Uterus (tissue), 4 donors: ENCODE data around the gene EPN1. TPM values are rescaled to one million over a fixed set of nuclear protein-coding genes. Genes with fewer than 3 reads are reported as not detected.

ENCODE experiments used
- DNase-seq, 2 donors: peaks; one replicate each; pipeline ENCODE4 v3.0.0-alpha.2; 2019 to 2020
- H3K27ac ChIP-seq, 2 donors: fragments of 200-600 bp; sonication (generic); 1 replicate in 1 of 2; 2 replicates in 1 of 2; pipeline ENCODE4 v1.5.1; 2016 to 2018
- H3K27me3 ChIP-seq, 2 donors: fragments of 200-600 bp; sonication (generic); one replicate each; pipeline ENCODE4 v1.5.1; 2018 to 2019; ENCODE audit warnings: control low read depth in 1 of 2
- H3K36me3 ChIP-seq, 2 donors: fragments of 200-600 bp; sonication (generic); one replicate each; pipeline ENCODE4 v1.5.1; 2019; ENCODE audit warnings: control low read depth in 1 of 2
- H3K4me1 ChIP-seq, 2 donors: fragments of 200-600 bp; sonication (generic); one replicate each; pipeline ENCODE4 v1.5.1; 2018 to 2019; ENCODE audit warnings: control low read depth in 1 of 2
- H3K4me3 ChIP-seq, 2 donors: fragments of 200-600 bp; sonication (generic); 1 replicate in 1 of 2; 2 replicates in 1 of 2; pipeline ENCODE4 v1.5.1; 2018 to 2019; ENCODE audit warnings: mild to moderate bottlenecking in 1 of 2
- H3K9me3 ChIP-seq, 2 donors: fragments of 200-600 bp; sonication (generic); one replicate each; pipeline ENCODE4 v1.5.1; 2019; ENCODE audit warnings: control low read depth in 1 of 2
- POLR2A ChIP-seq, 2 donors: fragments of 450-650 bp; IDR thresholded peaks; one replicate each; pipeline ENCODE4 v1.6.1; 2016; ENCODE audit warnings: antibody characterized with exemption in 2 of 2, mild to moderate bottlenecking in 1 of 2, moderate library complexity in 1 of 2
- intact Hi-C: fragments of 100-400 bp; cut with DNase I; formaldehyde crosslinking; loops from one replicate; pipeline ENCODE4 v1.15.1; 2023; ENCODE audit warnings: low total_unique reads
- total RNA-seq, 4 donors: library from RNA; depleted of rRNA in 3 of 4; stranded (reverse); fragments of >200 nt in 3 of 4; gene quantifications; one replicate each; pipeline versions ENCODE4 v1.1.0 to v1.2.4, GENCODE V29; 2014 to 2023
- TF ChIP-seq, protein P1 (sequence below), 4 experiments: fragments of 200-600 bp in 2 of 4; fragments of 450-650 bp in 2 of 4; sonication (generic) in 2 of 4; IDR thresholded peaks; one replicate each; pipeline ENCODE4 v1.5.1; 2016 to 2019; ENCODE audit warnings: antibody characterized with exemption in 4 of 4, mild to moderate bottlenecking in 2 of 4, moderate library complexity in 1 of 4
- donor health status: DM: yes; HTN: yes; CAD: no.

EPN1 gene
- total RNA-seq, 4 donors from 2014 or later = 27.9 to 88.4 (median 51.7) TPM

DNA sequence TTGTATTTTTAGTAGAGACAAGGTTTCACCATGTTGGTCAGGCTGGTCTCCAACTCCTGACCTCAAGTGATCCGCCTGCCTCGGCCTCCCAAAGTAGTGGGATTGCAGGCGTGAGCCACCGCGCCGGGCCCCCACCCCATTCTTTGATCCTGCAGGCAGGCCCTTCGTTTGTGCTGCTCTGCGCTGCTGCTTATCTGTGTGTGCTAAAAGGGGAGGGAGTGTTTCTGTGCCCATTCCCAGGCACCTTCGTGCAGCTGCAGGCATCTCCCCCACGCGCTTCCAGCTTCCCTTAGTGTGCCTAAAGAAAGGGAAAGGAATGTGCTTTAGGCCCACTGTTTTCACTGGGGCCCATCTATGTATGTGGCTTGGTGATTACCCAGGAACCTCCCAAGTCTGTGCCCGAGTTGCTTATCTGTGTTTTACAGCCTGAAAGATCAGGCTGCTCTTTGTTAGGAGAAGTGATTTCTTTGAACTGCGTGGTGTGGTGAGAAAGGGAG, 27.2 kb downstream of the EPN1 start:
- TF ChIP-seq POLR2A (IDR thresholded peaks at IDR 0.05) = no peak
- TF ChIP-seq, protein P1, sequence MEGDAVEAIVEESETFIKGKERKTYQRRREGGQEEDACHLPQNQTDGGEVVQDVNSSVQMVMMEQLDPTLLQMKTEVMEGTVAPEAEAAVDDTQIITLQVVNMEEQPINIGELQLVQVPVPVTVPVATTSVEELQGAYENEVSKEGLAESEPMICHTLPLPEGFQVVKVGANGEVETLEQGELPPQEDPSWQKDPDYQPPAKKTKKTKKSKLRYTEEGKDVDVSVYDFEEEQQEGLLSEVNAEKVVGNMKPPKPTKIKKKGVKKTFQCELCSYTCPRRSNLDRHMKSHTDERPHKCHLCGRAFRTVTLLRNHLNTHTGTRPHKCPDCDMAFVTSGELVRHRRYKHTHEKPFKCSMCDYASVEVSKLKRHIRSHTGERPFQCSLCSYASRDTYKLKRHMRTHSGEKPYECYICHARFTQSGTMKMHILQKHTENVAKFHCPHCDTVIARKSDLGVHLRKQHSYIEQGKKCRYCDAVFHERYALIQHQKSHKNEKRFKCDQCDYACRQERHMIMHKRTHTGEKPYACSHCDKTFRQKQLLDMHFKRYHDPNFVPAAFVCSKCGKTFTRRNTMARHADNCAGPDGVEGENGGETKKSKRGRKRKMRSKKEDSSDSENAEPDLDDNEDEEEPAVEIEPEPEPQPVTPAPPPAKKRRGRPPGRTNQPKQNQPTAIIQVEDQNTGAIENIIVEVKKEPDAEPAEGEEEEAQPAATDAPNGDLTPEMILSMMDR (IDR thresholded peaks at IDR 0.05) = no peak
- Histone ChIP-seq H3K36me3 (no peaks in the 10 kb centered on the region), H3K27me3 (no peaks in the 10 kb centered on the region), H3K9me3 (no peaks in the 10 kb centered on the region), H3K4me1 (no peaks in the 10 kb centered on the region), H3K27ac (no peak overlapping the region), H3K4me3 (no peak overlapping the region)
- intact Hi-C loops = no loop called here
- no peak for DNase-seq

DNA sequence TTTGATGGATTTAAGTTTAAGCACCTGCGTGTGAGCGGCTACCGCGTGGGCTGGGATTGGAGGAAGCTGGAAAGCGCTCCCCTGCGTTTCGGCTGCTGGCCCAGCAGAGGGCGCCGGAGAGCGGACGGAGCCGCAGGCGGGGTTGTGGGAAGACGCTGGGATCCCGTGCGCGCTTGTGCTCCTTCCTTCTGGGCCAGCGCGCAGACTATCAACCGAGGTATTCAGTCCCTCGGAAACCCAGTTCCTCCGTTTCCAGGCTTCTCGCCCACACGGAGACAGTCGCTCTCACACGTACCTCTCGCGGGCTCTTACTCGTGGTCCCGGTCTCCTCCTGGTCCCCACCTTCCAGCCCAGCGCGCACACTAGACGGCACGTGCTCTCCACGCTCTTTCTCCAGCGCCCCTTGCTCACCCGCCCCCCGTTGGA, 28.8 kb downstream of the EPN1 start:
- no peak for DNase-seq
- intact Hi-C loops = no loop called here
- Histone ChIP-seq H3K27ac (no peak overlapping the region), H3K4me3 (no peak overlapping the region), H3K4me1 (no peaks in the 10 kb centered on the region), H3K36me3 (no peaks in the 10 kb centered on the region), H3K27me3 (no peaks in the 10 kb centered on the region), H3K9me3 (no peaks in the 10 kb centered on the region)
- TF ChIP-seq, protein P1 (IDR thresholded peaks at IDR 0.05) = peak; percentile 56 to 65 (median 62)
- no peak for TF ChIP-seq POLR2A (IDR thresholded peaks at IDR 0.05)

DNA sequence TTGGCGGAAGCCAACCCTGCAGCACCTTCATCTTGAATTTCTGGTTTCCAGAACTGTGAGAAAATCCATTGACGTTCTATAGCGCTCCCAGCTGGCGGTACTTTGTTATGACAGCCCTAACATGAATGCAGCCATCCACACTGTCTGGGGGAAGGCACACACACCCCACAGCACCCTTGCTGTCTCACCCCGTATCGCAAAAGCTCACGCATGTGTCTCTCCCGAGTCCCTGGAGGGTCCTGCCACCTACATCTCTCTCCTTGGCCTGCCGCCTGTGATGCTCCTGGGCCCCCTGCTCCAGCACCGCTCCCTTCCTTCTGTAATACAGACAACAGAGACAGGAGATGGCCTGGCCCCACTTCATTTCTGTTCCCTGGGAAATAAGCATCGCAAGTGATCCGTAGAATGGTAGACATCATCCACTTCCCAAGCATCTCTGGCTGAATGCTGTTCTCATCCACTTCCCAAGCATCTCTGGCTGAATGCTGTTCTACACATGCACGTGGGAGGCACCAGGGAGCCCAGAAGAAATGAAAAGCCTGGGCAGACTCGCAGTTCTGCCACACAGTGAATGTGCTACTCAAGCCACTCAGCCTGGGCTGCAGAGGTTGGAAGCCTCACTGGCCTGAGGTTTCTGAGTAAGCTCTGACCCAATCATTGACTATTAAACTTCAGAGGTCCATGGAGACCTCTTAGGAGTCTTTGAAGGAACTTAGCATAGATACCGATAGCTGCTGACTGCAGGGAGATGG, 29.6 kb downstream of the EPN1 start:
- no peaks in the 10 kb centered on the region for H3K36me3 ChIP-seq
- no peak for DNase-seq

DNA sequence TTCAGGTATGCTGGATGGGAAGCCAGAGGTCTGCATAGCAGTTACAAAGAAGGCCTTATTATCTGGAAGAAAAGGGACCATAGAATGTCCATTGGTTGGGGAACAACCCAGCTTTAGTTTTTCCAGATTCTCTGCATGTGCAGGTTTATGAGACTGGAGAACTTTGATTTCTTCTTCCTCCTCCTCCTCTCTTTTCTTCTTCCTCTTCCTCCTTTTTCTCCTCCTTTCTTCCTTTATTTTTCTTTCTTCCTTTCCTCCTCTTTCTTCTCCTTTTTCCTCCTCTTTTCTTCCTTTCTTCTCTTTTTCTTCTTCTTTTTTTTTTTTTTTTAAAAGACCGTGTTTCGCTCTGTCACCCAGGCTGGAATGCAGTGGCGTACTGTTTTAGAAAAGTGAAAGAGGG, 30.9 kb downstream of the EPN1 start:
- Histone ChIP-seq H3K36me3 (no peaks in the 10 kb centered on the region), H3K27me3 (no peaks in the 10 kb centered on the region), H3K27ac (no peak overlapping the region), H3K9me3 (no peaks in the 10 kb centered on the region), H3K4me3 (no peak overlapping the region), H3K4me1 (no peaks in the 10 kb centered on the region)
- TF ChIP-seq, protein P1 (IDR thresholded peaks at IDR 0.05) = no peak
- TF ChIP-seq POLR2A (IDR thresholded peaks at IDR 0.05) = no peak
- no peak for DNase-seq
- intact Hi-C loops = no loop called here

More for the DNA sequence above, 29.6 kb downstream of the EPN1 start:
- H3K4me1 ChIP-seq = no peaks in the 10 kb centered on the region
- no peaks in the 10 kb centered on the region for H3K9me3 ChIP-seq
- no peak overlapping the region for H3K27ac ChIP-seq
- no peak for TF ChIP-seq POLR2A (IDR thresholded peaks at IDR 0.05)
- TF ChIP-seq, protein P1 (IDR thresholded peaks at IDR 0.05) = no peak
- no peak overlapping the region for H3K4me3 ChIP-seq
- intact Hi-C loops = no loop called here
- H3K27me3 ChIP-seq = no peaks in the 10 kb centered on the region

DNA sequence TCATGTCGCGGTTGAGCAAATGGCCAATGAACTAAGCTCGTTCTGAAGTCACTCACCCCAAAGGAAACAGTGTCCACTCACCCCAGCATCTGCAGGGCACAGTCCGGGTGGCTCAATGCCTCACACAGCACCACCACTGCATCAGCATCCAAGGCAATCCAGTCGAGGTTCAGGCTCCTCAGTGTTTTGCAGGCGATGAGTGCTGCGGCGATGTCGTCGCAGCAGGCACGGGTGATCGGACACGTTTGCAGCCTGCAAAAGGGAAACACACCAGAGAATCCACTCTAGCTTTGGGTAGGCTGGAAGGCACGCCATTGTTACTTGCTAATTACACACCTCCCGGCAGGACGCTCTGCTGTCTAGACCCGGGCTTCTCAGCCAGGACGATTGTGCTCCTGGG, 36.7 kb downstream of the EPN1 start:
- no peak for TF ChIP-seq POLR2A (IDR thresholded peaks at IDR 0.05)
- TF ChIP-seq, protein P1 (IDR thresholded peaks at IDR 0.05) = no peak
- DNase-seq = no peak
- H3K9me3 ChIP-seq = no peaks in the 10 kb centered on the region
- H3K4me3 ChIP-seq = no peak overlapping the region
- intact Hi-C loops = no loop called here
- H3K27ac ChIP-seq = no peak overlapping the region
- no peaks in the 10 kb centered on the region for H3K36me3 ChIP-seq
- no peaks in the 10 kb centered on the region for H3K4me1 ChIP-seq
- peaks cover 0 to 4% of the 10 kb centered on the region in 2 donors for H3K27me3 ChIP-seq
